ENCODE data around the gene MED13L.

Gene MED13L

GRCh38 chr12:116317139-116317538 is 39.6 kb upstream of the MED13L start:
- DNase-seq: no peak
- Histone ChIP-seq H3K4me3 (ENCODE audit: low read depth, low read length) (no peak overlapping the region), H3K9me3 (no peaks in the 10 kb centered on the region), H3K4me1 (0 out of 2 replicates have a peak, but pooled peaks cover 5% of the 10 kb centered on the region), H3K27me3 (no peaks in the 10 kb centered on the region), H3K36me3 (no peaks in the 10 kb centered on the region)
- TF ChIP-seq CTCF (IDR thresholded peaks at IDR 0.05; ENCODE audit: low read depth, low read length): no peak

GRCh38 chr12:116314477-116314876 is 37.0 kb upstream of the MED13L start:
- no peaks in the 10 kb centered on the region for H3K27me3 ChIP-seq
- DNase-seq: no peak
- no peaks in the 10 kb centered on the region for H3K9me3 ChIP-seq
- no peak overlapping the region for H3K4me3 ChIP-seq (ENCODE audit: low read depth, low read length)
- H3K36me3 ChIP-seq: no peaks in the 10 kb centered on the region
- H3K4me1 ChIP-seq: 0 out of 2 replicates have a peak, but pooled peaks cover 5% of the 10 kb centered on the region
- TF ChIP-seq CTCF (IDR thresholded peaks at IDR 0.05; ENCODE audit: low read depth, low read length): no peak

- Histone ChIP-seq H3K4me1 (0 out of 2 replicates have a peak, but pooled peaks cover 5% of the 10 kb centered on the region), H3K4me3 (ENCODE audit: low read depth, low read length) (peak overlapping the region; percentile 50), H3K27me3 (no peaks in the 10 kb centered on the region), H3K36me3 (no peaks in the 10 kb centered on the region), H3K9me3 (no peaks in the 10 kb centered on the region)
- no peak for TF ChIP-seq CTCF (IDR thresholded peaks at IDR 0.05; ENCODE audit: low read depth, low read length)
- peak; percentile 29 for DNase-seq
These were observed 35.9 kb upstream of the MED13L start for GRCh38 chr12:116313194-116313927.

GRCh38 chr12:116310082-116310481 is 32.6 kb upstream of the MED13L start:
- Histone ChIP-seq H3K4me3 (ENCODE audit: low read depth, low read length) (no peak overlapping the region), H3K36me3 (no peaks in the 10 kb centered on the region), H3K4me1 (0 out of 2 replicates have a peak, but pooled peaks cover 5% of the 10 kb centered on the region), H3K9me3 (no peaks in the 10 kb centered on the region), H3K27me3 (no peaks in the 10 kb centered on the region)
- no peak for DNase-seq
- no peak for TF ChIP-seq CTCF (IDR thresholded peaks at IDR 0.05; ENCODE audit: low read depth, low read length)

GRCh38 chr12:116309343-116309742 is 31.9 kb upstream of the MED13L start:
- Histone ChIP-seq H3K4me3 (ENCODE audit: low read depth, low read length) (no peak overlapping the region), H3K36me3 (no peaks in the 10 kb centered on the region), H3K27me3 (no peaks in the 10 kb centered on the region), H3K4me1 (0 out of 2 replicates have a peak, but pooled peaks cover 5% of the 10 kb centered on the region), H3K9me3 (no peaks in the 10 kb centered on the region)
- DNase-seq: no peak
- no peak for TF ChIP-seq CTCF (IDR thresholded peaks at IDR 0.05; ENCODE audit: low read depth, low read length)

GRCh38 chr12:116308647-116309046 is 31.2 kb upstream of the MED13L start:
- Histone ChIP-seq H3K4me3 (ENCODE audit: low read depth, low read length) (no peak overlapping the region), H3K36me3 (no peaks in the 10 kb centered on the region), H3K9me3 (no peaks in the 10 kb centered on the region), H3K27me3 (no peaks in the 10 kb centered on the region), H3K4me1 (0 out of 2 replicates have a peak, but pooled peaks cover 5% of the 10 kb centered on the region)
- TF ChIP-seq CTCF (IDR thresholded peaks at IDR 0.05; ENCODE audit: low read depth, low read length): no peak
- DNase-seq: no peak

All from BE2C (cell line).